Esophagus mucosa (tissue), 1 donor: ENCODE results near the gene RNF213. TPM values are rescaled to one million over a fixed set of nuclear protein-coding genes. Genes with fewer than 3 reads are reported as not detected.
"Not testable (repeated sequence)": the region's sequence is repeated elsewhere in the genome, so short reads cannot be mapped to it uniquely, and the experiment has no call there.

Experiments used
- ATAC-seq: fragments of 200-7000 bp; cut with Tn5 transposase; one replicate; pipeline ENCODE4 v1.9.1; 2020
- total RNA-seq: library from RNA; stranded (reverse); gene quantifications from one replicate; pipeline ENCODE4 v1.2.4, GENCODE V29; 2023
- donor health status: DM: yes; HTN: yes; CAD: no.

Gene RNF213
- total RNA-seq, 1 donor from 2014 or later: 59.9 TPM

GRCh38 chr17:80395402-80396151 is 134.9 kb downstream of the RNF213 start:
- ATAC-seq: peak; percentile 22

- peak; percentile 13 for ATAC-seq
Observed at GRCh38 chr17:80396157-80397033, 135.7 kb downstream of the RNF213 start.

GRCh38 chr17:80397034-80397387 is 136.4 kb downstream of the RNF213 start:
- ATAC-seq: no peak

- no peak for ATAC-seq
Observed at GRCh38 chr17:80397686-80398085, 137.0 kb downstream of the RNF213 start.

- not testable (repeated sequence) for ATAC-seq
Observed at GRCh38 chr17:80401086-80401485, 140.4 kb downstream of the RNF213 start.

GRCh38 chr17:80402102-80402501 is 141.4 kb downstream of the RNF213 start:
- not testable (repeated sequence) for ATAC-seq

GRCh38 chr17:80402959-80403358 is 142.3 kb downstream of the RNF213 start:
- no peak for ATAC-seq

- no peak for ATAC-seq
Observed at GRCh38 chr17:80406146-80406545, 145.5 kb downstream of the RNF213 start.

- not testable (repeated sequence) for ATAC-seq
Observed at GRCh38 chr17:80407917-80408316, 147.3 kb downstream of the RNF213 start.

GRCh38 chr17:80408872-80409271 is 148.2 kb downstream of the RNF213 start:
- ATAC-seq: no peak

GRCh38 chr17:80409626-80410025 is 149.0 kb downstream of the RNF213 start:
- no peak for ATAC-seq

GRCh38 chr17:80410441-80411087 is 149.9 kb downstream of the RNF213 start:
- ATAC-seq: not testable (repeated sequence)

GRCh38 chr17:80413771-80414507 is 153.3 kb downstream of the RNF213 start:
- ATAC-seq: peak; percentile 3

- ATAC-seq: no peak
Observed at GRCh38 chr17:80414508-80414802, 153.8 kb downstream of the RNF213 start.

GRCh38 chr17:80414803-80415625 is 154.4 kb downstream of the RNF213 start, which contains the start of gene ENDOV:
TSS of gene ENDOV (plus strand) at chr17:80415167. CDS start at chr17:80415195, 28 bp downstream.
- ATAC-seq: peak; percentile 93

GRCh38 chr17:80415626-80416137 is 155.0 kb downstream of the RNF213 start:
- no peak for ATAC-seq

- ATAC-seq: no peak
Observed at GRCh38 chr17:80416260-80416939, 155.7 kb downstream of the RNF213 start.

GRCh38 chr17:80416940-80417293 is 156.3 kb downstream of the RNF213 start:
- ATAC-seq: no peak

GRCh38 chr17:80418589-80418988 is 157.9 kb downstream of the RNF213 start:
- no peak for ATAC-seq

GRCh38 chr17:80419255-80419654 is 158.6 kb downstream of the RNF213 start:
- no peak for ATAC-seq
